Neural cell (in vitro differentiated cells): ENCODE results near the gene CSTF1. TPM values are rescaled to one million over a fixed set of nuclear protein-coding genes. Genes with fewer than 3 reads are reported as not detected.

Experiments
- H2AFZ ChIP-seq: fragments of 200-600, 300-800 bp; sonication (generic), shearing (Covaris generic); 2 replicates; pipeline ENCODE4 v1.6.0; 2014; ENCODE audit warnings: low read depth, mild to moderate bottlenecking, antibody characterized with exemption, low read length, moderate library complexity
- H3F3A ChIP-seq: fragments of 200-600 bp; shearing (Covaris generic); 2 replicates; pipeline ENCODE4 v1.6.1; 2016; ENCODE audit warnings: mild to moderate bottlenecking, moderate library complexity, mixed read lengths, antibody characterized with exemption, low read length; ENCODE audit not compliant: insufficient read depth, poor library complexity, severe bottlenecking
- H3K27ac ChIP-seq: fragments of 200-600, 300-800 bp; sonication (generic), shearing (Covaris generic); 2 replicates; pipeline ENCODE4 v1.5.1; 2014; ENCODE audit warnings: mild to moderate bottlenecking, low read length, moderate library complexity
- H3K27me3 ChIP-seq: fragments of 300-800, 200-600 bp; sonication (generic), shearing (Covaris generic); 2 replicates; pipeline ENCODE4 v1.6.0; 2014; ENCODE audit warnings: mild to moderate bottlenecking, low read depth, low read length, moderate library complexity; ENCODE audit not compliant: insufficient read depth
- H3K36me3 ChIP-seq: fragments of 300-800, 200-600 bp; sonication (generic), shearing (Covaris generic); 2 replicates; pipeline ENCODE4 v1.5.1; 2014; ENCODE audit warnings: mild to moderate bottlenecking, antibody characterized with exemption, low read length, moderate library complexity; ENCODE audit not compliant: insufficient read depth
- H3K4me2 ChIP-seq: fragments of 300-800, 200-600 bp; sonication (generic), shearing (Covaris generic); 2 replicates; pipeline ENCODE4 v1.6.0; 2014; ENCODE audit warnings: mild to moderate bottlenecking, low read length
- H3K4me3 ChIP-seq: fragments of 300-800, 200-600 bp; sonication (generic), shearing (Covaris generic); 2 replicates; pipeline ENCODE4 v1.5.1; 2014; ENCODE audit warnings: mild to moderate bottlenecking, low read length, moderate library complexity
- H3K79me2 ChIP-seq: fragments of 200-600 bp; shearing (Covaris generic); replicated peaks from 2 replicates; pipeline ENCODE4 v1.6.0; 2014; ENCODE audit warnings: mild to moderate bottlenecking, low read length, moderate library complexity; ENCODE audit not compliant: insufficient read depth
- H3K9ac ChIP-seq: fragments of 300-800, 200-600 bp; sonication (generic), shearing (Covaris generic); 2 replicates; pipeline ENCODE4 v1.6.1; 2016; ENCODE audit warnings: mild to moderate bottlenecking, low read length, mixed read lengths
- H3K9me2 ChIP-seq: fragments of 200-600 bp; shearing (Covaris generic); 2 replicates; pipeline ENCODE4 v1.6.1; 2016; ENCODE audit warnings: mild to moderate bottlenecking, low read length, mixed read lengths; ENCODE audit not compliant: insufficient read depth
- H3K9me3 ChIP-seq: fragments of 200-600, 300-800 bp; sonication (generic), shearing (Covaris generic); 2 replicates; pipeline ENCODE4 v1.6.1; 2016; ENCODE audit warnings: mild to moderate bottlenecking, mixed run types, low read length, moderate library complexity, mixed read lengths
- H4K20me1 ChIP-seq: fragments of 200-600 bp; shearing (Covaris generic); 2 replicates; pipeline ENCODE4 v1.6.1; 2016; ENCODE audit warnings: mild to moderate bottlenecking, mixed run types; ENCODE audit not compliant: insufficient read depth
- CTCF ChIP-seq: fragments of 450-650 bp; IDR thresholded peaks from 2 replicates; pipeline ENCODE4 v1.5.1; 2014; ENCODE audit warnings: antibody characterized with exemption, mild to moderate bottlenecking, moderate library complexity; ENCODE audit not compliant: poor library complexity, severe bottlenecking
- EP300 ChIP-seq: fragments of 450-650 bp; conservative IDR thresholded peaks from 2 replicates; pipeline ENCODE4 v1.6.1; 2014; ENCODE audit warnings: antibody characterized with exemption, mild to moderate bottlenecking, moderate library complexity; ENCODE audit not compliant: poor library complexity, severe bottlenecking
- EZH2 ChIP-seq: fragments of 200-600, 300-800 bp; shearing (Covaris generic), sonication (generic); IDR thresholded peaks from 2 replicates; pipeline ENCODE4 v1.6.1; 2014; ENCODE audit warnings: antibody characterized with exemption, low read length, borderline replicate concordance, mild to moderate bottlenecking; ENCODE audit not compliant: insufficient read depth, poor library complexity, severe bottlenecking
- MXI1 ChIP-seq: fragments of 450-650 bp; conservative IDR thresholded peaks from 2 replicates; pipeline ENCODE4 v1.6.1; 2014; ENCODE audit warnings: antibody characterized with exemption, mild to moderate bottlenecking; ENCODE audit not compliant: poor library complexity, severe bottlenecking
- POLR2AphosphoS5 ChIP-seq: IDR thresholded peaks from 2 replicates; pipeline ENCODE4 v1.6.1; 2012
- RAD21 ChIP-seq: fragments of 450-650 bp; conservative IDR thresholded peaks from 2 replicates; pipeline ENCODE4 v1.6.1; 2014; ENCODE audit warnings: antibody characterized with exemption, mild to moderate bottlenecking, moderate library complexity
- REST ChIP-seq: IDR thresholded peaks from 2 replicates; pipeline ENCODE4 v1.6.1; 2012; ENCODE audit warnings: borderline replicate concordance
- SMC3 ChIP-seq: fragments of 450-650 bp; conservative IDR thresholded peaks from 2 replicates; pipeline ENCODE4 v1.6.1; 2014; ENCODE audit warnings: antibody characterized with exemption, mild to moderate bottlenecking, moderate library complexity; ENCODE audit not compliant: poor library complexity
- TAF1 ChIP-seq: IDR thresholded peaks from 2 replicates; pipeline ENCODE4 v1.6.1; 2012; ENCODE audit warnings: low read depth
- polyA plus RNA-seq: library from polyadenylated mRNA; depleted of rRNA; stranded (reverse); fragments of >200 nt; gene quantifications from 2 replicates; pipeline ENCODE4 v1.2.3, GENCODE V29; 2014

CSTF1 gene
- polyA plus RNA-seq, 1 donor from 2014 or later, result 24.0 TPM

GRCh38 chr20:56343861-56344381 lies 48.5 kb upstream of the CSTF1 start:
- Histone ChIP-seq H4K20me1 (no peaks in the 10 kb centered on the region), H3K27ac (no peak overlapping the region), H3K9ac (peak overlapping the region; percentile 5), H3K27me3 (peaks cover 15% of the 10 kb centered on the region), H3K4me3 (peak overlapping the region; percentile 61), H3K36me3 (no peaks in the 10 kb centered on the region), H3K9me3 (no peaks in the 10 kb centered on the region), H3K9me2 (no peaks in the 10 kb centered on the region), H2AFZ (no peak overlapping the region), H3F3A (no peaks in the 10 kb centered on the region), H3K79me2 (no peaks in the 10 kb centered on the region), H3K4me2 (no peak overlapping the region)
- TF ChIP-seq POLR2AphosphoS5 (no peak), MXI1 (no peak), SMC3 (peak; percentile 89), EP300 (no peak), REST (no peak), CTCF (peak; percentile 90), TAF1 (no peak), RAD21 (peak; percentile 86), EZH2 (no peak)

GRCh38 chr20:56345911-56346310 lies 46.5 kb upstream of the CSTF1 start:
- peaks cover 15% of the 10 kb centered on the region for H3K27me3 ChIP-seq
- no peaks in the 10 kb centered on the region for H3F3A ChIP-seq
- H3K4me3 ChIP-seq, result no peak overlapping the region
- H3K27ac ChIP-seq, result no peak overlapping the region
- H3K79me2 ChIP-seq, result no peaks in the 10 kb centered on the region
- H3K9me3 ChIP-seq, result no peaks in the 10 kb centered on the region
- TF ChIP-seq EZH2, result no peak
- TF ChIP-seq RAD21, result no peak
- no peak for TF ChIP-seq POLR2AphosphoS5
- TF ChIP-seq EP300, result no peak
- no peak for TF ChIP-seq SMC3
- no peak for TF ChIP-seq TAF1
- H3K4me2 ChIP-seq, result no peak overlapping the region
- H3K36me3 ChIP-seq, result no peaks in the 10 kb centered on the region
- H3K9ac ChIP-seq, result no peak overlapping the region
- H4K20me1 ChIP-seq, result no peaks in the 10 kb centered on the region
- no peak overlapping the region for H2AFZ ChIP-seq
- H3K9me2 ChIP-seq, result no peaks in the 10 kb centered on the region
